ENCODE data around the gene FRMD4A. TPM values are rescaled to one million over a fixed set of nuclear protein-coding genes. Genes with fewer than 3 reads are reported as not detected.
A peak's percentile ranks its signal among the peaks of the same experiment; 100 is the strongest.

The FRMD4A gene
- total and polyA plus RNA-seq, 10 of the 15 experiments (the other 5 are each of a cell fraction or from before 2014, with no cell fraction given) = 17.8 to 75.2 (median 39.1) TPM

GRCh38 chr10:13659887-13660550 is 670.7 kb downstream of the FRMD4A start (continued):
- no peak for TF ChIP-seq RBBP5 (conservative IDR thresholded peaks at IDR 0.05)
- no peak for TF ChIP-seq SP1 (IDR thresholded peaks at IDR 0.05; ENCODE audit: low read depth, low read length)
- no peak for TF ChIP-seq CEBPB (IDR thresholded peaks at IDR 0.05; ENCODE audit: borderline replicate concordance in 1 of 2, low read depth in 2 of 2, low read length in 2 of 2)
- no peak for TF ChIP-seq EP300 (IDR thresholded peaks at IDR 0.05; ENCODE audit: borderline replicate concordance in 1 of 2, control insufficient read depth in 1 of 2, low read depth in 2 of 2, low read length in 2 of 2)
- TF ChIP-seq ZNF217 (IDR thresholded peaks at IDR 0.05) = no peak
- 0 out of 2 replicates have a peak, but pooled peaks have one; percentile 53 for TF ChIP-seq WRNIP1 (IDR thresholded peaks at IDR 0.05; ENCODE audit: borderline replicate concordance, low read depth, low read length)
- TF ChIP-seq ELK1 (IDR thresholded peaks at IDR 0.05; ENCODE audit: low read depth, low read length) = no peak
- TF ChIP-seq MEF2B (IDR thresholded peaks at IDR 0.05; ENCODE audit: partially characterized antibody, poor library complexity, severe bottlenecking) = no peak
- no peak for TF ChIP-seq ZBTB40 (IDR thresholded peaks at IDR 0.05; ENCODE audit: borderline replicate concordance)
- TF ChIP-seq NR2C2 (IDR thresholded peaks at IDR 0.05; ENCODE audit: borderline replicate concordance, control insufficient read depth, insufficient read length, low read depth) = no peak
- TF ChIP-seq LARP7 (IDR thresholded peaks at IDR 0.05) = no peak
- no peak for TF ChIP-seq SUZ12 (IDR thresholded peaks at IDR 0.05; ENCODE audit: unreplicated experiment)
- TF ChIP-seq, protein P1, sequence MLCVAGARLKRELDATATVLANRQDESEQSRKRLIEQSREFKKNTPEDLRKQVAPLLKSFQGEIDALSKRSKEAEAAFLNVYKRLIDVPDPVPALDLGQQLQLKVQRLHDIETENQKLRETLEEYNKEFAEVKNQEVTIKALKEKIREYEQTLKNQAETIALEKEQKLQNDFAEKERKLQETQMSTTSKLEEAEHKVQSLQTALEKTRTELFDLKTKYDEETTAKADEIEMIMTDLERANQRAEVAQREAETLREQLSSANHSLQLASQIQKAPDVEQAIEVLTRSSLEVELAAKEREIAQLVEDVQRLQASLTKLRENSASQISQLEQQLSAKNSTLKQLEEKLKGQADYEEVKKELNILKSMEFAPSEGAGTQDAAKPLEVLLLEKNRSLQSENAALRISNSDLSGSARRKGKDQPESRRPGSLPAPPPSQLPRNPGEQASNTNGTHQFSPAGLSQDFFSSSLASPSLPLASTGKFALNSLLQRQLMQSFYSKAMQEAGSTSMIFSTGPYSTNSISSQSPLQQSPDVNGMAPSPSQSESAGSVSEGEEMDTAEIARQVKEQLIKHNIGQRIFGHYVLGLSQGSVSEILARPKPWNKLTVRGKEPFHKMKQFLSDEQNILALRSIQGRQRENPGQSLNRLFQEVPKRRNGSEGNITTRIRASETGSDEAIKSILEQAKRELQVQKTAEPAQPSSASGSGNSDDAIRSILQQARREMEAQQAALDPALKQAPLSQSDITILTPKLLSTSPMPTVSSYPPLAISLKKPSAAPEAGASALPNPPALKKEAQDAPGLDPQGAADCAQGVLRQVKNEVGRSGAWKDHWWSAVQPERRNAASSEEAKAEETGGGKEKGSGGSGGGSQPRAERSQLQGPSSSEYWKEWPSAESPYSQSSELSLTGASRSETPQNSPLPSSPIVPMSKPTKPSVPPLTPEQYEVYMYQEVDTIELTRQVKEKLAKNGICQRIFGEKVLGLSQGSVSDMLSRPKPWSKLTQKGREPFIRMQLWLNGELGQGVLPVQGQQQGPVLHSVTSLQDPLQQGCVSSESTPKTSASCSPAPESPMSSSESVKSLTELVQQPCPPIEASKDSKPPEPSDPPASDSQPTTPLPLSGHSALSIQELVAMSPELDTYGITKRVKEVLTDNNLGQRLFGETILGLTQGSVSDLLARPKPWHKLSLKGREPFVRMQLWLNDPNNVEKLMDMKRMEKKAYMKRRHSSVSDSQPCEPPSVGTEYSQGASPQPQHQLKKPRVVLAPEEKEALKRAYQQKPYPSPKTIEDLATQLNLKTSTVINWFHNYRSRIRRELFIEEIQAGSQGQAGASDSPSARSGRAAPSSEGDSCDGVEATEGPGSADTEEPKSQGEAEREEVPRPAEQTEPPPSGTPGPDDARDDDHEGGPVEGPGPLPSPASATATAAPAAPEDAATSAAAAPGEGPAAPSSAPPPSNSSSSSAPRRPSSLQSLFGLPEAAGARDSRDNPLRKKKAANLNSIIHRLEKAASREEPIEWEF (IDR thresholded peaks at IDR 0.05; ENCODE audit: insufficient replicate concordance, low read depth, low read length) = no peak
- TF ChIP-seq, protein P2, sequence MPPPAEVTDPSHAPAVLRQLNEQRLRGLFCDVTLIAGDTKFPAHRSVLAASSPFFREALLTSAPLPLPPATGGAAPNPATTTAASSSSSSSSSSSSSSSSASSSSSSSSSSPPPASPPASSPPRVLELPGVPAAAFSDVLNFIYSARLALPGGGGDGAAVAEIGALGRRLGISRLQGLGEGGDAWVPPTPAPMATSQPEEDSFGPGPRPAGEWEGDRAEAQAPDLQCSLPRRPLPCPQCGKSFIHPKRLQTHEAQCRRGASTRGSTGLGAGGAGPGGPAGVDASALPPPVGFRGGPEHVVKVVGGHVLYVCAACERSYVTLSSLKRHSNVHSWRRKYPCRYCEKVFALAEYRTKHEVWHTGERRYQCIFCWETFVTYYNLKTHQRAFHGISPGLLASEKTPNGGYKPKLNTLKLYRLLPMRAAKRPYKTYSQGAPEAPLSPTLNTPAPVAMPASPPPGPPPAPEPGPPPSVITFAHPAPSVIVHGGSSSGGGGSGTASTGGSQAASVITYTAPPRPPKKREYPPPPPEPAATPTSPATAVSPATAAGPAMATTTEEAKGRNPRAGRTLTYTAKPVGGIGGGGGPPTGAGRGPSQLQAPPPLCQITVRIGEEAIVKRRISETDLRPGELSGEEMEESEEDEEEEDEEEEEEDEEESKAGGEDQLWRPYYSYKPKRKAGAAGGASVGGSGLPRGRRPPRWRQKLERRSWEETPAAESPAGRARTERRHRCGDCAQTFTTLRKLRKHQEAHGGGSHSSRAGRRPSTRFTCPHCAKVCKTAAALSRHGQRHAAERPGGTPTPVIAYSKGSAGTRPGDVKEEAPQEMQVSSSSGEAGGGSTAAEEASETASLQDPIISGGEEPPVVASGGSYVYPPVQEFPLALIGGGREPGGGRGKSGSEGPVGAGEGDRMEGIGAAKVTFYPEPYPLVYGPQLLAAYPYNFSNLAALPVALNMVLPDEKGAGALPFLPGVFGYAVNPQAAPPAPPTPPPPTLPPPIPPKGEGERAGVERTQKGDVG (CRISPR knock-in tag; IDR thresholded peaks at IDR 0.05) = no peak
- TF ChIP-seq STAT1 (conservative IDR thresholded peaks at IDR 0.05) = 0 out of 2 replicates have a peak, but pooled peaks have one; percentile 41

All from GM12878 (cell line).